IMR-90 (cell line): ENCODE measurements around the gene POLR3K.

ENCODE experiments used
- BHLHE40 ChIP-seq: fragments of 150-350 bp; IDR thresholded peaks from 2 replicates; pipeline ENCODE4 v1.6.1; 2016; ENCODE audit warnings: mild to moderate bottlenecking, low read depth, low read length
- CEBPB ChIP-seq: IDR thresholded peaks from 2 replicates; pipeline ENCODE4 v1.6.1; 2012; ENCODE audit warnings: low read depth, low read length, improper control_type of control experiment
- MAFK ChIP-seq: IDR thresholded peaks from 2 replicates; pipeline ENCODE4 v1.6.1; 2012; ENCODE audit warnings: low read depth, low read length, improper control_type of control experiment
- MAZ ChIP-seq: IDR thresholded peaks from 2 replicates; pipeline ENCODE4 v1.6.1; 2012; ENCODE audit warnings: low read depth, mild to moderate bottlenecking, low read length, improper control_type of control experiment, moderate library complexity, borderline replicate concordance
- MXI1 ChIP-seq: IDR thresholded peaks from 2 replicates; pipeline ENCODE4 v1.6.1; 2012; ENCODE audit warnings: low read depth, mild to moderate bottlenecking, low read length, moderate library complexity, borderline replicate concordance
- NFE2L2 ChIP-seq: fragments of 150-350 bp; IDR thresholded peaks from 2 replicates; pipeline ENCODE4 v1.6.1; 2016; ENCODE audit warnings: low read depth, mild to moderate bottlenecking, low read length
- POLR2A ChIP-seq: IDR thresholded peaks from 2 replicates; pipeline ENCODE4 v1.6.1; 2012; ENCODE audit warnings: mild to moderate bottlenecking, low read depth, low read length
- TF ChIP-seq, protein P1 (sequence below): conservative IDR thresholded peaks from 2 replicates; pipeline ENCODE4 v1.5.1; 2012; ENCODE audit warnings: mild to moderate bottlenecking, low read depth, low read length, improper control_type of control experiment
- TF ChIP-seq, protein P2 (sequence below): fragments of 150-350 bp; IDR thresholded peaks from 2 replicates; pipeline ENCODE4 v1.6.1; 2017; ENCODE audit warnings: mild to moderate bottlenecking, antibody characterized with exemption, low read length, low read depth

GRCh38 chr16:35678-36305 is 17.6 kb downstream of the POLR3K start:
- TF ChIP-seq, protein P1, sequence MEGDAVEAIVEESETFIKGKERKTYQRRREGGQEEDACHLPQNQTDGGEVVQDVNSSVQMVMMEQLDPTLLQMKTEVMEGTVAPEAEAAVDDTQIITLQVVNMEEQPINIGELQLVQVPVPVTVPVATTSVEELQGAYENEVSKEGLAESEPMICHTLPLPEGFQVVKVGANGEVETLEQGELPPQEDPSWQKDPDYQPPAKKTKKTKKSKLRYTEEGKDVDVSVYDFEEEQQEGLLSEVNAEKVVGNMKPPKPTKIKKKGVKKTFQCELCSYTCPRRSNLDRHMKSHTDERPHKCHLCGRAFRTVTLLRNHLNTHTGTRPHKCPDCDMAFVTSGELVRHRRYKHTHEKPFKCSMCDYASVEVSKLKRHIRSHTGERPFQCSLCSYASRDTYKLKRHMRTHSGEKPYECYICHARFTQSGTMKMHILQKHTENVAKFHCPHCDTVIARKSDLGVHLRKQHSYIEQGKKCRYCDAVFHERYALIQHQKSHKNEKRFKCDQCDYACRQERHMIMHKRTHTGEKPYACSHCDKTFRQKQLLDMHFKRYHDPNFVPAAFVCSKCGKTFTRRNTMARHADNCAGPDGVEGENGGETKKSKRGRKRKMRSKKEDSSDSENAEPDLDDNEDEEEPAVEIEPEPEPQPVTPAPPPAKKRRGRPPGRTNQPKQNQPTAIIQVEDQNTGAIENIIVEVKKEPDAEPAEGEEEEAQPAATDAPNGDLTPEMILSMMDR: no peak
- no peak for TF ChIP-seq MAZ
- no peak for TF ChIP-seq POLR2A
- no peak for TF ChIP-seq CEBPB
- TF ChIP-seq MXI1: no peak
- no peak for TF ChIP-seq BHLHE40
- TF ChIP-seq NFE2L2: no peak
- no peak for TF ChIP-seq MAFK
- TF ChIP-seq, protein P2, sequence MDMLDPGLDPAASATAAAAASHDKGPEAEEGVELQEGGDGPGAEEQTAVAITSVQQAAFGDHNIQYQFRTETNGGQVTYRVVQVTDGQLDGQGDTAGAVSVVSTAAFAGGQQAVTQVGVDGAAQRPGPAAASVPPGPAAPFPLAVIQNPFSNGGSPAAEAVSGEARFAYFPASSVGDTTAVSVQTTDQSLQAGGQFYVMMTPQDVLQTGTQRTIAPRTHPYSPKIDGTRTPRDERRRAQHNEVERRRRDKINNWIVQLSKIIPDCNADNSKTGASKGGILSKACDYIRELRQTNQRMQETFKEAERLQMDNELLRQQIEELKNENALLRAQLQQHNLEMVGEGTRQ: no peak
